GM21576 (cell line): Measurements from ENCODE around the gene ITK.
A peak's percentile ranks its signal among the peaks of the same experiment; 100 is the strongest.
"Not testable (repeated sequence)": the region's sequence is repeated elsewhere in the genome, so short reads cannot be mapped to it uniquely, and the experiment has no call there.

Experiments
- ATAC-seq: cut with Tn5 transposase; IDR thresholded peaks from one replicate; pipeline ENCODE4 v1.9.1; 2021; ENCODE audit warnings: mild to moderate bottlenecking, moderate library complexity; ENCODE audit not compliant: unreplicated experiment

ITK gene

DNA sequence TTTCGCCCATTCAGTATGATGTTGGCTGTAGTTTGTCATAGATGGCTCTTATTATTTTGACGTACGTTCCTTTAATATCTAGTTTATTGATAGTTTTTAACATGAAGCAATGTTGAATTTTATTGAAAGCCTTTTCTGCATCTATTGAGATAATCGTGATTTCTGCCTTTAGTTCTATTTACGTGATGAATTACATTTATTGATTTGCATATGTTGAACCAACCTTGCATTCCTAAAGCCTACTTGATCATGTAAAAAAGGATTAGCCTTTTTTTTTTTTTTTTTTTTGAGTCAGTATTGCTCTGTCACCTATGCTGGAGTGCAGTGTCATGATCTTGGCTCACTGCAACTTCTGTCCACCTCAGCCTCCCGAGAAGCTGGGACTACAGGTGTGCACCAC lies 25.1 kb downstream of the ITK start:
- no peak for ATAC-seq

DNA sequence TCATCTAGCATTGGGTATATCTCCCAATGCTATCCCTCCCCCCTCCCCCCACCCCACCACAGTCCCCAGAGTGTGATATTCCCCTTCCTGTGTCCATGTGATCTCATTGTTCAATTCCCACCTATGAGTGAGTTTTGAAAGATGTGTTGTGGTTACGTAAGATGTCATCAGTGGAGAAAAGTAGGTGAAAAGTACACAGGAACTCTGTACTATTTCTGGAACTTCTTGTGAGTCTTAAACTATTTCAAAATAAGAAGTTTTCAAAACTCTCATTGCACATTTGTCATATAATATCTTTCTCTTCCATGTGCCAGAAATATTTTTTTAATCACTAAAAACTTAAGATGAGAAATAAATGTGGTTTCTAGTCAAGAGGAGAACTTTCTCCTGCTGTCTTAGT lies 30.0 kb downstream of the ITK start:
- ATAC-seq: not testable (repeated sequence)

DNA sequence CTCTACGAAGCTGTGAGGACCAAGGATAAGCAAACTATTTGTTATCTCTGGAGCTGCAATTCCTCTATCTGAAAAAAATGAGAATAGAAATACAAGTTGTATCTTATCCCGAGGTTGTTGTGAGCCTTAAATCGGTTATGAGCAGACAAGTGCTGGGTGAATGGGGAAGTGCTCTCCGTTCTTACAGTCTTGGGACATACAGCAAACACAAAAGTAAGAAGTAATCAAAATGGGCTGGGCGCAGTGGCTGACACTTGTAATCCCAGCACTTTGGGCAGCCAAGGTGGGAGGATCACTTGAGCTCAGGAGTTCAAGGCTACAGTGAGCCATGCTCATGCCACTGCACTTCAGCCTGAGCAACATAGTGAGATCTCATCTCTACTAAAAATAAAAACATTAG lies 31.7 kb downstream of the ITK start:
- ATAC-seq: no peak

DNA sequence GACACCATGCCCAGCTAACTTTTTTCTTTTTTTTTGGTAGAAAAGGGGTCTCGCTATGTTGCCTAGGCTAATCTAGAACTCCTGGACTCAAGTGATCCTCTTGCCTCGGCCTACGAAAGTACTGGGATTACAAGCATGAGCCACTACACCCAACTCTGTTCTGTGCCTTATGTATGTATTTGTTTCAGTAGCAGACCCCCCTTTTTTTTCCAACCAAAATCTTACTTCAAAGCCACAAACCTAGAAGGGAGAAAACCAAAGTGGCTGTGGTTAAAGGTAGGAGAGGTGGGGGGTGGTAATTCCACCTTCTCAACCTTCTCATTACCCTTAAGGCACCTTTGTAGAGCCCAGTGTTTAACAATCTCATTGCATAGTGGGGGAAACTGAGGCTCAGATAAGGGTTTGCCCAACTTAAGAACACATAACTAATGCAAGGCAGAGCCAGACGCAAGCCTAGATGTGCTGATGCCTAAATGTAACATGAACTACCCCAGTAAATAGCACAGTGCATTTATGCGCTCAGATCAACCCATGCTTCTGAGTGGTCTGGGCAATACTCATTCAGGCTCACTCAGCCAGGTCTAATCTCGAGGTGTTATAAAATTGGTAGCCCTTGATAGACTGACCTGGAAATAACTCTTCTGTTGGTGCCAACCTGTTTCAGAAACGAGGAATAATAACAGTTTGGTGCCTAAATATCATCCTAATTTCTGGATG lies 33.0 kb downstream of the ITK start:
- no peak for ATAC-seq

DNA sequence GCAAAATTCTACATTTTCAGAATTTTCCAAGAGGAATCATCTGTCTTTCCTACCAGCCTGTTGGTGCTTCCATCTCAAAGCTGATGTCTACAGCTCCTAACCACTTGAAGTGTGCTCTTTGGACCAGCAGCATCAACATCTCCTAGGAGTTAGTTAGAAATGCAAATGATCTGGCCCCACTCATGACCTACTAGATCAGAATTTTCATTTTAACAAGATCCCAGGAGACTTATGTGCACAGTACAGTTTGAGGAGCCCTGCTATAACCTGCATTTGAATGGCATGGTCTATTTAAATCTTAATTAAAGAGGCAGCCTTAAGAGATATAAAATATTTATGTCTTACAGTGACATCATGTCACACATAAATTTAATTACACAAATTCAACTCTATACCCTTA lies 33.8 kb downstream of the ITK start:
- ATAC-seq: no peak

DNA sequence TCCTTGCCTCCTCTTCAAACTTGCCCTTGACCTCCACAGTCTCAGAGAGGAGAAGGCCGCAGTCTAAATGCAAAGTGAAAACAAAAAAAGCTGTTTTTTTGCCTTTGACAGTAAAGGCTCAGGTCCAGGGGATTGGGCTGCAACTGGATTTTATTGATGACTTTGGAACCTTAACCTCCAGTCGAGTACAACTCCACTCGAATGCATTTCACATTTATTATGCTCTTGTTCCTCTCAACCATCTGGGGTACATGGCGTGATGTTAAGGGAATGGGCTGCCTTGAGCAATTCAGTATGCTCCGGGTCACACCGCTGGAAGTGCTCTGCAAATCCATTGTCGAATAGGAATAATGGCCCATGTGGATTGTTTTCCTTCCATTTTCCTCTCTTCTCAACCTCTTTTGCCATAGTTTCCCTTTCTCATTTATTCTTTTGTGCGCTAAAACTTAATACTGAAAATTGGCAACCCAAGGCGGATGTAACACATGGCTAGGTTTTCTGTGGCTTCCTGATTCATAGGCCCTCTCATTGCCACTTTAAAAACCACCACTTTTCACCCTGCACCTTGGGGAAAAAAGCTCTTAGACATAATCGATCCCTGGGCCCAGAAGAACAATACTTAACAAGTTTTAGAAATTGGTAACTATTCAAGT lies 34.3 kb downstream of the ITK start:
- ATAC-seq: peak; percentile 51

DNA sequence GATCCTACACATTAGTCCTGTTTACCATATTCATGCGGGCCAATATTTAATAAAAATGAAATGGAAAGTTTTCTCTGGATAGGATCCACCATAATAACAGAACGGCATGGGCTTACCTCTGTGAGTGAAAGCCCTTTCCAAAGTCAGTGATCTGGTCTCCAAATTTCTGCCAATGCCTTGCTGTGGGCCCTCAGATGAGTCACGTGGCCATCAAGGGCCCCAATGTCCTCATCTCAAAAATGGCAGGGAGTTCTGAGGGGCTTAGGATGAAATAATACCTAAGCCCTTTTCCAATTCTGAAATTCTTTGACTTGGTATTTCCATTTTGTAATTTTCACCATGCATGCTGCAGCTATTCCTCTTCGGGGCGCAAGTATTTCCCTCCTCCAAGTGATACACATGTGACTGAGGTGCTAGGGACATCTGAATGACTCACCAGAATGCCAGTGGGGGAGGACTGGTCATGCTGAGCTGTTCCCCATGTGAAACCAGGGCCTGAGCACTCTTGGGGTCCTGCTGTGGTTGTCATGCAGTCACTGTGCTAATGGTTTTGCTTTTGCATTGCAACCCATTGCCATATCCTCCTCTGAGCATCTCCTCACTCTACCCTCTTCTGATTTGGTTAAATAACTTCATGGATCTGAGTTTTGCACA lies 35.0 kb downstream of the ITK start:
- ATAC-seq: no peak

DNA sequence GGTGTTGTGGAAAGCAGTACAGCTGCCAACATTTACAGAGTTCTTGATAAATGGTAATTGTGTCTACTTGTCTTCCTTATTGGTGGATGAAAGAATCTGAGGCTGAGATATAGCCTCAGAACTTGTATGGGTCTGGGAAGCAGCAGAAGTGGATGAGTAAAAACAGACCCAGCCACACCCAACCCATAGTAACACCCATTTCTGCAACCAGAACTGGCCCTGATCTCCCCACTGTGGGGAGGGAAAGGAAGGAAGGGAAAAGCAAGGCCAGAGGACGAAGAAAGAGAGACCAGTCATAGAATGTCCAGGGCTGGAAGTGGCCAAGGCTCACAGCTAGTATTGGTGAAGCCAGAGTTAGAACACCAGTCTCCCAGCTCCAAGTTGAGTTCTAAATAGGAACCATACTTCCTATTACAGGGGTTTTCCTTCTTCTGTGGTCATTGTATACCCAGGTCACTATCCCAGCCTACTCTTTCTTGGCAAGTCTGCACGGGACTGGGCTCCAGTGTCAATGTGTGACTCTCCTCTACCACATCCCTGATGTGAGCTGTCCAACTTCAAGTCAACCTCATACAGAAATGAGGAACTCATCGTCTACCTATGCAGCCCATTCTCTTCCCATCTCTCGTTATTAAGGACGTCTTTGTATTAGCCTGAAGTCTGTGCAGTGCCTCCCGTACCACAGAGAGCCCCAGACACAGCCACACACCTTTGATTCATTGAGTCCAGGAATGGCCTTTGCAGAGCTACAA lies 35.9 kb downstream of the ITK start:
- no peak for ATAC-seq

DNA sequence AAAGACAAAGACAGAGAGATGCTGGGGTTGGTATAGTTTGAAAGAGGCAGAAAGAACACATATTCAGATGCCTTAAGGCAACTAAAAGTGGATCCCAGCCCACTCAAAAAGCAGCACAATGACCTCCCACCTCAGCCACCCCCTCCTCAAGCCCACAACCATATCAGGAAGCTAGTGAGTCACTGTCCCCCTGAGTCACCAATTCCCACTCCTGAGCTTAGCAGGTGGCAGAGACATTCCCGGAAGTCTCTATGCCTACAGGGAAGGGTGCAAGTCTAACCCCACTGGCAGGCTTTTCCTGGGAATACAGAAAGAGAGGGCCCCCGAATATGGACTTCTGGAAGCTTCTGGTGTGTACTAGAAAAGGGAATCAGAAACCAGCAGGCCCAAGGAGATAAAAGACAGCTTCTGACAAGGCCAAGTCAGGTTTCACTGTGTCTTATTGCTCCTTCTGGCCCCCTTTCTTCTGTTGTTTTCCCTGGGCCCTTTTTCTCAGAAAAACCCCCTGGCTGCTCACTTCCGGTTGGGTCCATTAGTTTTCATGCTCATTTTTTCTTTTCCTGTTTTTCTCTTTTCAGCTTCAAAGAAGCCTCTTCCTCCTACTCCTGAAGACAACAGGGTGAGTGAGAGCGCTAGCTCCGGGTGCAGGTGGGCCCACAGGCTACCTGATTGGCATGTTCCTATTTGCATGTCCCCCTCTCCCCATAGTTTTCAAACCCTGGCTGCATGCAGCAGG lies 36.8 kb downstream of the ITK start:
- ATAC-seq: no peak

DNA sequence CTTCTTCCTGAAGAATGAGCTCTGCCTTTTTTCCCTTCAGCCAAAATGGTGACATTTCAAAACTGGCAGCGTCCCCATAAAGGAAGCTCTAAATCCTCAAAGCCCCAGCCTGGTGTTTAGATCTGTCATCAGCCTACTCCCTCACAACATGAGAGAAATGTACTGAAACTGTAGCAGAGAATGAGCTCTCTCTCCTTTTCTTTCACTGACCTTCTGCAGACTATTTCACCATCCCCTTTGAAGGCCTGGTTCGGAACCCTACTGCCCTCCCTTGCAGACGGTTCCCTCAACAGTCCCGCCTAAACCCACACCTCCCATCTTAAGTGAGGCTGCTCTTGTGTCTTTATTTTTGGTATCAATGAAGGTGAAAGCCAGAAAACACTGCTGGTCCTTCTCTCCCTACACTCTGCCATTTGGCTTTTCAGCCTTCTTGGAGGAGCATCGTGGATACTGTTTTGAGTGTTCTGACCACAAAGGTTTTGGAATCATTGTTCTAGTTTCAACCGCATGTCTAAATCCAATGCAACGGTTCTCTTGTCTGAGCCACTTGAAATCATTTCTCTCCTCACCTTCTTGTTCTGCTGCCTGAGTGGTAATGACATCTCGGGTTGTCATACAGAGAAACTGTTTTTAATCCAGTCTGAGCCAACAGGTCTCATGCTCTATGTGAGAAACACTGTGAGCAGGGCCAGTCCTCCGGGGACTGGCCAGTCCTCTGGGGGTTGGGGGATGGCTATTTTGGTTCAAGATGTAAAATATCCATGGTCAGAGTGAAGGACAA lies 39.0 kb downstream of the ITK start:
- peak; percentile 33 for ATAC-seq

DNA sequence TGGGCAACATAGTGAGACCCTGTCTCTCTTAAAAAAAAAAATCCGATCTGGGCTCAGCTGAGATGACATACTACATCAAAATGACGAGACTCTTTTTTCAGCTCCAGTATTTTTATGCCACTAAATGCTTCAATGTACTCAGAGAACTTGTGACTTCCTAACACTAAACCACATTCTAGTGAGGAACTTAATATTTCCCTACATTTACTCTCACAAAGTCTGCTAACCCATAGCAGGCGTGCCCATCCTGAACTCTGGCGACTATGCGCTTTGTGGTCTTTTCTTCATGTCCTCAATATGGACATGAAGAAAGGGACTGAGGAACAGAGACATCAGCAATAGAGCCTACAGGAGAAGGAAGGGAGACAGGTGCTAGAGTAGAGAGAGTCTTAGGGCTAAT lies 41.3 kb downstream of the ITK start:
- ATAC-seq: no peak

DNA sequence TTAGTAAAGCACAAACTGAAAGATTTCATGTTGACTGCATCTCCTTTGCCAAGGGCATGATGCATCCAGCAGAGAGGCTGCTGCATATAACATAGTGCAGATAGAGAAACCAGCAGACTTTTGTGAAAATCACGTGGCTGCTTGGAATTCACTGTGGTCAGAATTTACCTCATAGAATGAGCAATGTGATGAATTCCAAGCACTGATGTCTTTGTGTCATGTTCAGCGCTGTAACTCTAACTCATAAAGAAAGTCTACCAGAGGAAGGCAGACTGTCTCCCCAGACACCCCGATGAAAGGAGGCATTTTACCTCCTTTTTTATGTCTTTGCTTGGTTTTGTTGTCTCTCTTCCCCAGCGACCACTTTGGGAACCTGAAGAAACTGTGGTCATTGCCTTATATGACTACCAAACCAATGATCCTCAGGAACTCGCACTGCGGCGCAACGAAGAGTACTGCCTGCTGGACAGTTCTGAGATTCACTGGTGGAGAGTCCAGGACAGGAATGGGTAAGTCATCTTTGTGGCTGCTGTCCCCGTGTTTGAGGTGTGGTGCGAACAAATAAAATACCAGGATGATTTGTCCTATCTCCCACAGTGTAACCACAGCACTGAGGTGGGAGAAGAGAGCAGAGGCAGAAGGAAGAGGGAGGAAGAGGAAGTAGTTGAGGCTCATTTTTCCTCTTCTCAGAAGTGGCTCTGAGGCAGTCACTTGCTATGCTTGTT lies 42.0 kb downstream of the ITK start:
- no peak for ATAC-seq

DNA sequence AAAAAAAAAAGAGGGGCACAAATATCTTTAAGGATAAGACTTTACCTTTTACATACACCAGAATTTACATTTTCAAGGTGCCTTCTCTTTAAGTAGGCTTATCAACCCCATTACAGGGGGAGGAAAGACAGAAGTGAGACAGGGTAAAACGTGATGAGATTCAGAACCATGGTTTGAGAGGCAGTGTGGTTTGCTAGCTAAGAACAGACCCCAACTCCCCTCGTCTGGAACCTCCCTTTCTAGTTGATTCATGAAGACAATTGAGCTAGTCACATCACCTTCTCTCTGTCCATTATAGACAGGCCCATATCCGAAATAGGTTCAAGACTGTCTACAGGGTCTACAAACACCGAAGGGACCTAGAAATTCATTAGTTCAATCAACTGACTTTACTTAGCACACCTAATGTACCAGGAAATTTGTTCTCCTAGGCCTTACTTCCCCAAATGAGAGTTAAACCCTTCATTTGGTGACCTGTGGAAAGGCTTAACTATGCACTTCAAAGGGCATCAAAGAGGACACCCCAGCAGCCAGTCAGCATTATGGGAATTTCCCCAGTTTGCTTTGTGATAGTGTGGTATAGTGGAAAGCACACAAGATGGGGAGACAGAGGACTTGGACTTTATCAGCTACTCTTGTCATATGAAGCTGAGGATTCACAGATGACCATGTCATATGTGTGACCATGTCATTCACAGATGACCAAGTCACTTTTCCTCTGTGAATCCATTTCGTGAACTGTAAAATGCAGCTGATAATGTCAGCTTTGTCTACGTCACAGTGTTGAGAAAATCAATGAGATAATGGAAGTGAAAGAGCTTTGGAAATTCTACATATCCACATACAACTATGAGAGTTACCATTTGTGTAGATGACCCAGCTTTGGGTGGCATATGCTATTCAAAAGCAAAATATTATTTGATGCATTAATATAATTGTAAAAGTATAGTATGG lies 45.1 kb downstream of the ITK start:
- ATAC-seq: no peak

DNA sequence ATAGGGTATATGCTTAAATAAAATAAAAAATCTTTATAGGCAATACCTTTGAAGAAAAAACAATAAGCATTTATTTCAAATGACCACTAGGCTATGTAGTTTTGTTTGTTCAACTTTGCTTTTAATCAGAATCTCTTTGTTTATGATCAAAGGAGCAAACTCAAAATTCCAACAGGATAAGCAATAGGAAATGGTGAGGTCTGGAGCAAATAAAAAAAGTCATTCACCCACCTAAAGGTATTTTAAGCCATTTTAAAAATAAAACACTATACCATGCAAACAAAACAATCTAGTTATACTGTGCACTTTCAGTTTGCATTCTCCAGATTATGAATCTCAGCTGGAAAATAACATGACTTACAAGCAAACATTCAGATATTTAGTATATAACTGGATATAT lies 50.0 kb downstream of the ITK start:
- ATAC-seq: no peak

DNA sequence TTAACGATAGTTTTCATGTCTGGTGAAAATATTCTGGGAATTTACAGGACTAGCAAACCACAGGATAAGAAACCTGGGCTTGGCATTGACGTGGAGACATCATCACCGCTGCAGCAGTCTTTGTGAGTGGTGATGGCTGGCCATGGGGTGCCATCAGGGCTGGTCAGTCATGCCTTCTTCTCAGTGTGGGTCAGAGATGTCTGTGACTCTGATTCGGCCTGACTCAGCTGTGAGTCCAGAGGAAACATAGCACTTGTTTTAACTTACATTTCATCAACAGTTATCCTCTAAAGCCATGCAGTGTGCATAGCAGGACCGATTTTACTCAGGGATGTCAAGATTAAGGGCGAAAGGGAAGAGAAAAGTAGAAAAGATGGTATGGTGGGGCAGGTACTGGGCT lies 52.1 kb downstream of the ITK start:
- no peak for ATAC-seq

DNA sequence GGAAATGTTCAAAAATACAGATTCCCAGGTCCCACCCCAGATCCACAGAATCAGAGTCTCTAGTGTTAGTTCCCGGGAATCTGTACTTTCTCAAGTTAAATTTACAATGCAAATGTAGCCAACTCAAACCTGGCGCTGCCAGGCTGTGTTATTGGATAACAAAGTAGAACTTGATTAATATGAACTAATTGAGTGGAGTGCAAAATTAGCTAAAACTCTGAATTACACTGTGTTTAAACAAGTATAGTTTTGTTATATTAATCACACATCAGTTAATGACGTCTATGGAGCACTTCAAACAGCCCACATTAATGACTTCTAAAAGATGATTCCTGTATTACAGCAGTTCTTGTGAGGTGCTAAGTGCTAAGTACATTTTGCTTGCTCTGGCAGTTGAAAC lies 52.9 kb downstream of the ITK start:
- no peak for ATAC-seq

DNA sequence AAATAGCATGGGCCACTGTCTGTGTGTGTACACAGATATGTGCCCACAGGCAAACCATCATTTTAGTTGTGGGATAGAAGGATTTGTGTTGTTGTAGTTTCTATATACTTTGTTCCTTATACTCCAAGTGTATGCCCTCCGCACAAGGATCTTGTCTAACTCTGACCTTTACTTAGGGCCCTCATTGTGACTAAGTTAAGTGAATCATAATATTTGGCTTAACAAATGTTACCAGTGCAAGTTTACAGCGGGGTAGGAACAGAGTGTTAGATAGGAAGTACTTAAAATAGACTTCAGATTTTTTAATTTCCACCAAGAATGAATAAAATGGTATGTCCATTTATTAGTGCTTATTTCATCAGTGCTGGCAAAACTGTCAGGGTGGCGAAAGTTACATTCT lies 55.8 kb downstream of the ITK start:
- ATAC-seq: no peak

DNA sequence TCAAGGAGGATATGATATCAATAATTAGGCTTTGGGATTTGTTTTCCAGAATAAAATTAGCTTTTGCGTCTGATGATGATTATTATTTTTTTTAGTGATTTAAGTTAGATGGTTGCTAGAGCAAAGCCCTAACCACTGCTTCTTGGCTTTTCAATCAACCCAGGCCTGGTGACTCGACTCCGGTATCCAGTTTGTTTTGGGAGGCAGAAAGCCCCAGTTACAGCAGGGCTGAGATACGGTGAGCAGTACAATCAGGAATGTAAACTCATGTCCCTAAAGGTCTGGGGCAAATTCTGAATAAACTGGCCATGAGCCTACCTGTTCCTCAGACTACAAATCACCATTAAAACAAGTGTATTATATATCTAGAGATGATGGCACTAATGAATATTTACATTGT lies 60.8 kb downstream of the ITK start:
- ATAC-seq: no peak
